Heart left ventricle (tissue), 13 donors: ENCODE results near the gene LRRC53.

Experiments used
- CTCF ChIP-seq, 12 donors: fragments of 200-600 bp; sonication (generic) in 4 of 12; IDR thresholded peaks; one replicate each; pipeline versions ENCODE4 v1.5.0 to v1.8.0; 2018 to 2022; ENCODE audit warnings: antibody characterized with exemption in 12 of 12, mild to moderate bottlenecking in 5 of 12
- POLR2A ChIP-seq, 2 donors: fragments of 450-650 bp; IDR thresholded peaks; one replicate each; pipeline ENCODE4 v1.6.1; 2017; ENCODE audit warnings: antibody characterized with exemption in 2 of 2, mild to moderate bottlenecking in 2 of 2, moderate library complexity in 2 of 2
- donor health status: ischemic (EF 13 %, LVEDD 7.1; RV severe dilation, severe dysfunction).
- donor health status: DM: no; HTN: yes; CAD: no.
- donor health status: DM: no; HTN: no; CAD: no.
- donor health status: ischemic (EF 25% LVEDD 6.9; RV normal size, moderate dysfunction).
- donor health status: ischemic (EF 25% LVEDD 5.7; RV mildly dilated, moderate dysfunction).
- donor health status: ischemic (EF 35%, LVEDD 5.7; RV mildly dilated, moderate dysfunction).
- donor health status: nonischemic (EF 11% LVEDD 7.7; RV severe dilation, severe dysfunction).
- donor health status: DM: yes; HTN: yes; CAD: no.
- donor health status: PGD.
- donor health status: ischemic (EF 29% LVEDD 5.4; RV normal size, mild dysfunction).
- donor health status: nonischemic (EF 23%, LVEDD 6.1; RV moderate dilation, normal function).

- TF ChIP-seq POLR2A (IDR thresholded peaks at IDR 0.05) (no peak), CTCF (IDR thresholded peaks at IDR 0.05) (no peak)
Observed at GRCh38 chr1:74467786-74468377, 44.5 kb downstream of the LRRC53 start.
